ENCODE results near the gene SLC29A4.
"Not testable (repeated sequence)": the region's sequence is repeated elsewhere in the genome, so short reads cannot be mapped to it uniquely, and the experiment has no call there.

The SLC29A4 gene, protein sequence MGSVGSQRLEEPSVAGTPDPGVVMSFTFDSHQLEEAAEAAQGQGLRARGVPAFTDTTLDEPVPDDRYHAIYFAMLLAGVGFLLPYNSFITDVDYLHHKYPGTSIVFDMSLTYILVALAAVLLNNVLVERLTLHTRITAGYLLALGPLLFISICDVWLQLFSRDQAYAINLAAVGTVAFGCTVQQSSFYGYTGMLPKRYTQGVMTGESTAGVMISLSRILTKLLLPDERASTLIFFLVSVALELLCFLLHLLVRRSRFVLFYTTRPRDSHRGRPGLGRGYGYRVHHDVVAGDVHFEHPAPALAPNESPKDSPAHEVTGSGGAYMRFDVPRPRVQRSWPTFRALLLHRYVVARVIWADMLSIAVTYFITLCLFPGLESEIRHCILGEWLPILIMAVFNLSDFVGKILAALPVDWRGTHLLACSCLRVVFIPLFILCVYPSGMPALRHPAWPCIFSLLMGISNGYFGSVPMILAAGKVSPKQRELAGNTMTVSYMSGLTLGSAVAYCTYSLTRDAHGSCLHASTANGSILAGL

DNA sequence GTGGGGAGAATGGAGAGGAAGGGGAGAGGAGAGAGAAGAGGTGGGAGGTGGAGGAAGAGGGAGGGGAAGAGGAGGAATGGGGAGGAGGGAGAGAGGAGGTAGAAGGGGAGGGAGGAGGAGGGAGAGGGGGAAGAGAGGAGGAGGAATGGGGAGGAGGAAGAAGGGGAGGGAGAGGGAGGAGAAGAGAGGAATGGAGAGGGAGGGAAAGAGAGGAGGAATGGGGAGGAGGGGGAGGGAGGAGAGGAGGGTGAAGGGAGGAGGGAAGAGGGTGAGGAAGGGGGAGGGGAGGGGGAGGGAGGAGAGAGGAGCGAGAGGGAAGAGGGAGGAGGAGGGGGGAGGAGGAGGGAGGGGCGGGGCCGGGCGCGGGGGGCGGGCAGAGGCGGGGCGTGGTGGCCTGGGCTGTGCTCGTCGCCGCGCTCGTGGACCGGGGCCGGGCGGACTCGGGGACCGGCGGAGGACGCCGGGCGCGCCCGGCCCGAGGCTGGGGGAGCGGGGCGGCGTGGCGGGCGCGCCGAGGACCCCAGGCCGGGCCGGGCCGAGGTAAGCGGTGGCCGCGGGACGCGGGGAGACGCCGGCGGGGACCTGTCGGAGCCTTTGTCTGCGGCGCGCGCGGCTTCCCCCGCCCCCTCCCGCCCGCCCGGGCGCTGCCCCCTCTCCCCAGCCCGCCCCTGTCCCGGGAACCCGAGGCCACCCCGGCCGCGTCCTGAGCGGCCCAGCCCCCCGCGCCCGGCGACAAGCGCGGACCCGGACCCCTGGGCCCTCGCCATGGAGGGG is at the start of gene SLC29A4:
TSS of gene SLC29A4 (plus strand) at position 401 of the 774 bp plus-strand sequence. CDS start 4,874 bp downstream, outside the sequence.
- no peak for DNase-seq

DNA sequence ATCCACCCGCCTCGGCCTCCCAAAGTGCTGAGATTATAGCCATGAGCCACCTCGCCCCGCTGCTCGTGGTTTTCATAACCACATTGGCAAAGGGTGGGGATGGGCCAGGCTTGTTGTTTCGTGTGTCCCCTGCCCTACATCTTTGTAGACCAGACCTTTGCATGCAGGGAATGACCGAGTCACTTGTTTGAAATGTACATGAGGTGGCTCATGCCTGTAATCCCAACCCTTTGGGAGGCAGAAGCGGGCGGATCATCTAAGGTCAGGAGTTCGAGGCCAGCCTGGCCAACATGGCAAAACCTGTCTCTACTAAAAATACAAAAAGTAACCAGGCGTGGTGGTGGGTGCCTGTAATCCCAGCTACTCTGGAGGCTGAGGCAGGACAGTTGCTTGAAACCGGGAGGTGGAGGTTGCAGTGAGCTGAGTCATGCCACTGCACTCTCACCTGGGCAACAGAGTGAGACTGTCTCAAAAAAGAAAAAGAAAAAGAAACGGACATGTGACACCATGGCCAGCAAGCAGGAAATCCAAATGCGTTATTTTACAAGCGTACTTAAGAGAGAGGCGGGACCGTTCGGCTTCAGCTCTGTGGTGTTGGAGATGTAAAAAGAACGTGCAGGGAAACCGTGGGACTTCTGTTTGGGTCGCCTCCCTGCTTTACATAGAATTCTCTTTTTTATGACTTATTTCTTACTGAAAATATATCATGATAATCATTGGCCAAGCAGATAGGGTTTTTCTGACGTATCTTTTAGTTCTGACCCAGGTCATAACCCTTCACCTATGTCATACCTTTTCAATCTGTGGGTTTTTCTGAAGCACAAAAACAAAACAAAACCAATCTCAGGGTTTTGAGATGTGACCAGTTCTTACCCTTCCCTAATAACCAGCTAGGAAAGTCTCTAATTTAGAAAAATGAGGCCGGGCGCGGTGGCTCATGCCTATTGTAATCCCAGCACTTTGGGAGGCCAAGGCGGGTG is 47.6 kb upstream of the SLC29A4 start:
- DNase-seq, result no peak

DNA sequence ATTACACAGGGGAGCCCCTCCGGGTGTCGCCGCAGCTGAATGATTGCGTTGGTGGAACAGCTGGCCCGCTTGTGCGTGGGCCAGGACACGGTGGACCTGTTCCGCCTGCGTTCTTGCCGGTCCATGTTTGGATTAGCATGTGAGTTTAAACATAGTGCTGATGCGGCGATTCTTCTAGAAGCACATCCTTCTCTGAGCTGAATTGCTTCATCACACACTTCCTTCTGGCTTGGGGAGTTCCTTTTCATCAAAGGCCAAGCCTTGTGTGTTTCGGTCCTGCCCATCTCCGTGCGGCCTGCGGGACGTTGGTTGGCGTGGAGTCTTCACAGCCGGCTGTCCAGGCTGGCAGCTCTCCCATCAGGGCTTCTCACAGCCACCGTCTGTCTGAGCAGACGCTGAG is 45.5 kb upstream of the SLC29A4 start:
- DNase-seq, result no peak

DNA sequence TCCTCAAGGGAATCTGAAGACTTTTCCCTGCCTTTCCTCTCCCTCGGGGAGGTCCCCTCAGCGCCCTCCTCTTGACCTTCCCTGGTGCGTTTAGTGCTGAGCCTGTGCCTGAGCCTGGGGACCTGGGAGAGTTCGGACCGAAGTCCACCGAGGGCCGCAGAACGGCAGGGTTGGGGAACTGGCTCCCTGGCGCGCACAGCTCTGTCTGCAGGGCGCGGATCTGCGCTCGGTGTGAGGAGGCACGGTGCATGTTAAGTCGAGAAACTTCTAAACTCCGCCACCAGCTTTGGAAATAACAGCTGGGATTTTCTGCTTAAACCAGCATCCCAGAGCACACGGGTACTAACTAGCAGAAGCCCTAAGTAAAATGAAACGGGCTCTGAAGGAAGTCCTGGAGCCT is 44.2 kb upstream of the SLC29A4 start:
- DNase-seq, result no peak

DNA sequence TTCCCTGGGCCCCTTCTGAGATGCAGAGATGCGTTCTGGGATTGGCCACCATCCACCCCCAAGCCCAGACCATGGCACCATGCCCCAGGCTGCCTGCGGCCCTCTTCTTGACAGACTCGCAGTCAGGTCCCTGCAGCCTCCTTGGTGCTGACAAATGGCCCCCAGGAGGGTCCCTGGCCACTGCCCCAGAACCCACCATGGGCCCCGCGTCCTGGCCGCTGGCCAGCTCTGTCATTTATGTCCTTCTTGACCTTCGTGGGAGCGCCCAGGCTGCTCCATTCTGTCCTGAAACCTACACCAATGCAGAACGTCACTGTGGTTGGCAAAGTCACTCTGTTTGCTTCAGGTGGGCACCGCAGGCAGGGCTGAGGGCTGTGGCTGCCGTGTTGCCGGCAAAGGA is 39.5 kb upstream of the SLC29A4 start:
- DNase-seq, result no peak

DNA sequence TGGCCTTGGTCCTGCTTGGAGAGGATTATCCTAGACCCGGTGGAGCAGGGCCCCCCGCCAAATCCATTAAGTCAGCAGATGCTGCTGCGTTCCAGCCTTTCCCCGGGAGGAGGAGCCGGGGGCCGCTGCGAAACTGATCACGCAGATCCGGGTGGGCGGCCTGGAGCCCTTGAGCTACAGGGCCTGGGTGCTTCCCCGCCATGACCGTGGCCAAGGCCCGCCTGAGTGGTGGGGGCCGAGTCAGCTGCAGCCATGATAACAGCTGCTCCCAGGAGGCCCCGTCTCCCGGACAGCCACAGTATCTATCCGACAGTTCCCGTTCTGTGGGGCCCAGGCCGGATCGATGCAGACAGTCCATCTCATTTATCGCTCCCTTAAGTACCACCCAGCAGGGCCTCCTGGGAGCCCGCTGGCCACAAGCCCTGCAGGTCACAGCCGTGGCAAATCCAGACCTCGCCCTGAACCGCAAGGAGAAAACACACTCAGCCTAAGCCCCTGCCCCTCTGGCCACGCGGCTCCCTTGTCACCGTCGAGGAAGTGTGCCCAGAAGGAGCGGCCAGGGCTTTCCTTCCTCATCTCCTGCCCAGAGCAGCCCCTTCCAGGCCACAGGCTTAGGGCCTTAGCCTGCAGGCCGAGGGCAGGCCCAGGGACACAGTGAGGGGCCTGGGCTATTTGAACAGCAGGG is 34.4 kb upstream of the SLC29A4 start:
- DNase-seq, result no peak

DNA sequence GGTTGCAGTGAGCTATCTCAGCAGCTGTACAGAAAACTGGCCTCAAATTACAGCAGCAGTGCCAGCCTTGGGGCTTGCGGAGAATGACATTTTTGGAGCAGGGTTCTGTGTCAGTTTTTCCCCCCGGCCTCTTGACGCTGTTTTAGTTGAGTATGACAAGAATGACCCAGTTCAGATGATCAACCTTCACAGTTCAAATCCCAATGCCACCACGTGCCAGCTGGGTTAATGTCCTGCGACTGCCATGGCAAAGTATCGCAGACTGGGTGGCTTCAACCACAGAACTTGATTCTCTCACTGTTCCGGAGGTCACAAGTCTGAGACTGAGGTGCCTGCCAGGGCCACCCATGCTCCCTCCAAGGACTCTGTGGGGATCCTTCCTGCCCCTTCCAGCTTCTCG is 32.0 kb upstream of the SLC29A4 start:
- DNase-seq, result not testable (repeated sequence)

DNA sequence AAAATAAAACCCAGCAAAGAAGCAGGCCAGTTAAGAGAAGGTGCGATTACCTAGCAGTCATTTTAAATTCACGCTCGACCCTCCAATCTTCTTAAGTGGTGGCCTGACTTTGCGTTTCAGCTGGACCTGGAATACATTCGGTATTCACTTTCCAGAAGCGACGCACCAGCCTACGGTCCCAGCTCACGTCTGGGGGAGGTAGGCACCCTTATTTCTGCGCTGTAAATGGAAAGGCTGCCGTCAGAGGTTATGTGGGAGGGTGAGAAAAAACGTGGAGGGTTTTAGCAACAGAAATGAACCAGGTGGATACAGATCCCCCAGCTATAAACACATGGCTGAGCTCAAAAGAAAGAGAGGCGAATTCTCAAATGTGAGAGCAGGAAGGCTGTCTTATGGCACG is 29.2 kb upstream of the SLC29A4 start:
- not testable (repeated sequence) for DNase-seq

DNA sequence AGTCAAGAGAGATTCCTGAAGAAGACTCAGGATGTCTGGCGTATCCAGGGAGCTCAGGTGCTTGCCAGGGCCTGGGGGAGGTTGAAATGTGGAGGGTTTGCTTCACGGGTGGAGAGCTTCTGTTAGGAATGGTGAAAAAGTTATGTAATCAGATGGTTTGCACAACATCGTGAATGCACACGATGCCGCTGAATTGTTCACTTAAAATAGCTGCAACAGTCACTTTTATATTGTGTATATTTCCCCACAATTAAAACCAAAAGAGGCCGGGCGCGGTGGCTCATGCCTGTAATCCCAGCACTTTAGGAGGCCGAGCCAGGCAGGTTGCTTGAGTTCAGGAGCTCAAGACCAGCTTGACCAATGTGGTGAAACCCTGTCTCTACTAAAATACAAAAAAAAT is 28.4 kb upstream of the SLC29A4 start:
- DNase-seq, result not testable (repeated sequence)

DNA sequence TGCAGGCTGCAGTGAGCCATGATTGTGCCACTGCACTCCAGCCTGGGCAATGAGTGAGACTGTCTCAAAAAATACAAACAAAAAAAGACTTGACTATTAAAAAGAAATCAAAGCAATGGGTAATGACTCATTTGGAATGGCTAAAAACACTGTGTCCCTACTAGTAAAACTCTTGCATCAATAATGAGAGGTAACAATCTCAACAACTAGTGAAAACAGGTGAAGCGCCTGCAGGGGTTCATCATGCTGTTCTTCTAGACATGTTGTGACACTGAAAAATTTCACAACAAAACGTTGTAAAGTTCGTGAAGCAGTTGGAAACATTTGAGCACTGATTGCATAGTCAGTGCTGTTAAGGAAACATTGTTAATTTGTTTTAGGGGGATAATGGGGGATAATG is 26.9 kb upstream of the SLC29A4 start:
- no peak for DNase-seq

DNA sequence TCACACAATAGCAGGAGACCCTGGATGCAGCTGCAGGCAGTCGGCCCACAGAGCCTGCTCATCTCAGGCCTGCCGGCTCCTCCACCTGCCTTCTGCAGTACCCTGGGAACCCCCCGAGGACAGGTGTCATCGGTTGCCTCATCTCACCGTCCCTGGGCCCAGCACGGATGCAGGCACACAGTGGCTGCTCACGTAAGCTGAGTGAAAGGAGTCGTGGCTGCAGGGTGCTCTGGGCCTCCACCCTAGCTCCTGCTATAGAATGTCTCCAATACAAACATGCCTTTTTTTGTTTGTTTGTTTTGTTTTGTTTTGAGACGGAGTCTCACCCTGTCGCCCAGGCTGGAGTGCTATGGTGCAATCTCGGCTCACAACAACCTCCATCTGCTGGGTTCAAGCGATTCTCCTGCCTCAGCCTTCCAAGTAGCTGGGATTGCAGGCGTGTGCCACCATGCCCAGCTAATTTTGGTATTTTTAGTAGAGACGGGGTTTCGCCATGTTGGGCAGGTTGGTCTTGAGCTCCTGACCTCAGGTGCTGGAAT is 22.1 kb upstream of the SLC29A4 start:
- DNase-seq, result not testable (repeated sequence)

DNA sequence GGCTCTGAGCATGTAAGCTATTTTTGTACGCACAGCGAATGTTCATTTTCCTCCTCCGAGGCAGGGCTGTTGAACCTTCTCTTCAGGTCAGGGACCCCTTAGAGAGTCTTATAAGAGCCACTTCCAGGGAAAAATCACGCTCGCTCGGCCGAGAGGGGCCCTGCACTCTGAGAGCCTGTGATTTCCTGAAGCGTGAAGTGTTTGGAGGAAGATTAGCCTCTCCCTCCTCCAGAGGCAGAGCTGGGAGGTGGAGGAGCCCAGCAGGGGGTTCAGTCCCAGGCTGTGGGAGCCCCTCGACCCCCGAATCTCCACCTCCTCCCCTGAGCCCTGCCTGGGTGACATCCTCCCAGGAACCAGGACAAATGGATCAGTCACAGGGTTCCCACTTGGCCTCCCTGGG is 19.7 kb upstream of the SLC29A4 start:
- not testable (repeated sequence) for DNase-seq

DNA sequence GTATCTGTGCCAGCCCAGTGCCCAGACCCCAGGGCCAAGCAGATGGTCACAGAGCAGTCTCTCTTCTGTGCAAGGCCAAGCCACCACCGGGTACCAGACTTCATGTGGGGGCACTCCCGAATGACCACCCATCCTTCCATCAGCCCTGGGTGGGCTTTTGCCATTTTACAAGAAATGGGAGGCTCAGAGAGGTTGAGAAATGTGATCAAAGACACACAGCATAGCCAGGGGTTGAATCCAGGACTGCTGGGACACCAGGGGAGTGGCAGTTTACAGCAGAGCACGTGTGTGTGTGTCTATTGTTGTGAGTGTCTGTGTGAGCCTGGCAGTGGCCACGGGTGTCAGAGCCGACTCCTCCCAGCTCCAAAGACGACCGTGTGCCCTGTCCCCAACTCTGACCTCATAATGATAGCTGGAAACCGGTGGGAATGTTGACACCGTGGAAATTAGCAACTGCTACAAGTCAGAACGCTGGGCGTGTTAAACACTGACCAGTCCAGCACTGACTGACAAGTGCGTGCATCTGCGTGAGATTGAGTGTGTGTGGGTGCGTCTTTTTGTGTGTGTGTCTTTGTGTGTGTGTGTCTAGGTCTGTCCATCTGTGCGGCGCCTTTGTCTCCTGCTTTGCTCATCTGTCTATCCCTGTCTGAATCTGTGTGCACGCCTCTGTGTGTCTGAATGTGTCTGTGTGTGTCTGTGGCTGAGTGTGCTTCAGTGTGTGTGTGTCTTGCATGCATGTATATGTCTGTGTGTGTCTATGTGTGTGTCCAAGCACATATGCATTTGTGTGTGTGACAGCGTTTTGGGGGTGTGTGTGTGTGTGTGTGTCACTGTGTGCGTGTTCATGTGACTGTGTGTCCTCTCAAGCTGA is 17.2 kb upstream of the SLC29A4 start:
- no peak for DNase-seq

DNA sequence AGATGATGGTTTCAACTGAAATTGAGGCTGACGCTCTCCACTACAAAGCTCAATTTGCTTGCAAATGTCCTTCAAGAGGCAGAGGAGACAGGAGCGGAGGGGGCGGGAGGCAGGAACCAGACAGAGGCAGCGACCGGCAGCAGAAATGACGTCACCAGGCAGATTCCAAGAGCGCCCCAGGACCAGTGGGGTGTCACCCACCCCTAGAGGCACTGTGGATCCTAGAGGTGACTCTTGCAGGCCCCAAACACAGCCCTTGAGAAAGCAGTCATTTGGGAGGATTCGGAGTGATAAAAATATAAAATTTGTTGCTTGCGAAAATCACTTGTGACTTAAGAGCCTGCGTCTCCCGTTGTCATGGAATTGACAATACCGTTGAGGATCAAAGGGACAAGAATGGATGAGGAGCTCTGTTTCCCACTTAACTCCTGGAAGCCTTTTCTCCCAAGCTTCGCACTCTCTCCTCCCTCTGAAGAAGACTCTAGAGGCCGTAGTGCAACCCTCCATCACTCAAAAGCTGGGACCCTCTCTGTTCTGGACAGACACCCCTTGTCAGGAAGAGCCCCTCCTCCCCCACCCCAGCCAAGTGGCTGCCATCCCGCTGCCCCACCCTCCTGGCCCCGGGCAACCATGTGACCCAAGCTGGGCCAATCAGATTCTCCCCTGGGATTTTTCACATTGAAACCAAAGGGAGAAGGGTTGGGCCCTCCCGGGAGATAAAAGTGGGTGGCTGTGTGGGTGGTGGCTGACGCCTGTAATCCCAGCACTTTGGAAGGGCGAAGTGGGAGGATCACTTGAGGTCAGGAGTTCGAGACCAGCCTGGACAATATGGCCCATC is 16.3 kb upstream of the SLC29A4 start:
- DNase-seq, result no peak

DNA sequence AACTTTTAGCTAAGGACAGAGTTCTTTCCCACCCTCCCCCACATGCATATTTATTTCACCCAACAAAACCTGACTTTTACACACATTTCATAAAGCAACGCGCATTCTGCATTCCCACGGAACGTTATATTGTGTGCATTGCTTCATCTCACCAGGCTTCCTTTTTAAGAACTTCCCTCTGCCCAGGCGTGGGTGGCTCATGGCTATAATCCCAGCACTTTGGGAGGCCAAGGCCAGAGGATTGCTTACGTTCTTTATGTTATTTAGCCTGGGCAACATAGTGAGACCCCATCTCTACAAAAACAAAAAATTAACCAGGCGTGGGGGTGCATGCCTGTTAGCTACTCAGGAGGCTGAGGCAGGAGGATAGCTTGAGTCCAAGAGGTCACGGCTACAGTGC is 14.9 kb upstream of the SLC29A4 start:
- not testable (repeated sequence) for DNase-seq

DNA sequence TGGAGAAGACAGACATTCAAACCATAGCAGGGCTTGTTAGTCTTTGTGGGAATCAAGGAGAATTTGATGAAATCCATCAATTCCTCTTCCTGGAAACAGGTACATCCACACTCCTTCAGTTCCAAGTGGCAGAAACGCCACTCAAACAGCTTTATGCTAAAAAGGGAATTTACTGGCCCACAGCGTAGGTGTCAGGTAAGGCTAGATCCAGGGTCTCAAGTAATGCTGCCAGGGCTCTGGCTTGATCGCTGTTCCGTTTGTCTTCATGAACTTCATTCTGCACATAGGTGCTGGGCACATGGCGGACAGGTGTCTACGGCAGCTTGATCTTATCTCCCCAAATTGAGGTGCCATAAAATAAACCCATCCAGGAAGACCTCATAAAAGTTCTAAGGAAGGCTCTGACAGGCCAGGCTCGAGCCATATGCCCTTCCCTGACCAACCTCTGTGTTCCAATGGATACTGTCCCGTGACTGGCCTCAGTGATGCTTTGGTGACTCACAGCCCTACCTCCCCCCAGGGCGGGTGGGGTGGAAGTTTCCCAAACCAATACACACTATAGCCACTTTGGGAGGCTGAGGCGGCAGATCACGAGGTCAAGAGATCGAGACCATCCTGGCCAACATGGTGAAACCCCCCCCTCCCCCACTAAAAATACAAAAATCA is 12.6 kb upstream of the SLC29A4 start:
- DNase-seq, result not testable (repeated sequence)

DNA sequence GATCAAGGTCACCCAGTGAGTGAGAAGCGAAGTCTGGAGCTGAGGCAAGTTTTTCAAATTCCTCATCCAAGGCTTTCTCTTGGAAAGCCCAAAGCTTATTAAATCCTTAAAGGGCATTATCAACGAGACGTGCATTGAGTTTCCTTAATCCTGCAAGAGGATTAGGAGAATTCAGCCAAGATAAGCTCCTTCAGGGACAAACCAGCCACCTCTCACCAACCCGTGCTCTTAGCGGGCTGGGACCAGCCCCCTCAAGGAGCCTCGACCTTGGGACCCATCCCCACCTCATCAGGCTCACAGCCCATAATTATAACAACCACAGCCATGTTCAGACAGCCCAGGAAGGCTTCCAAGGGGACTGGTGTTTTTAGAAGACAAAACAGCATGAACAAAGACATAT is 12.0 kb upstream of the SLC29A4 start:
- no peak for DNase-seq

DNA sequence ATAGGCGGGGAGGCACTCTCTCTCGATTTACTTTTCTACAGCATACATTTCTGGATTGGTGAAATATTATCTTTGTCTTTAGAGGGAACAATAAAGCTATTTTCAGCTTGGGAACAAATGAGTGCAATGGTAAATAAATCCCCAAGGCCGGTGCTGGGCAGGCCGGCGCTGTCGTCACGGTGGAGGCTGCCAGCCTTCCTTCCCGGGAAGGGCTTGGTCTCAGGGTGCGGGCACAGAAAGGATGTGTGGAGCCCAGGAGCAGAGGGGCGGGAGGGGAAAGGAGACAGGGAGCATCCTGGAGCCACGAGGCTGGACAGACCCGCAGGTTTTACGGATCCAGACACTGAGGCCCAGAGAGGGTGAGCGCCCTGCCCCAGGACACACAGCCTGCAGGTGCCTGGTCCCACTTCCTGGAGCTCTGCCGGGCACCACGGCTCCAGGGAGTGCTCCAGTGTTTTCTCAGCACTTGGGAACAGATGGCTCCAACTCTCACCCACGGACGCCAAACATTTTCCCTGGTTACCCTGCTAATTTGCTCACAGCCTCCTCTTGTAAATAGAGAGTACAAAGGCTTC is 8.8 kb upstream of the SLC29A4 start:
- not testable (repeated sequence) for DNase-seq

DNA sequence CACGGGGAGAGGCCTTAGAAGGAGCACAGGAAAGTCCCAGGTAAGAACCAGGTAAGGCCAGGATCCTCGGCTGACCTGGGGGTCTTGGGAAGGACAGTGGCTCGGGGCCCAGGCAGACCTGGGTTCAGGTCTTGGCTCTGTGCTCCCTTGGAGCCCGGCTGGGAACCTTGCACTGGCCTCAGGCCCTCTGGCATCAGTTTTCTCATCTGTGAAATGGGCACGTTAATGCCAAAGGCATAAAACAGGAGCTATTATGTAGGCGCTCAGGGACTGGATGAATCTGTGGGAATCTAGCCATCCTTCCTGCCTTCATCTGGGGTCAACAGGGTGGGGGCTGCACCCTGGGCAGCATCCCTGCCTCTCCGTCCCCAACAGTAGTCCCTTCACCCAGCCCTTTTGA is 8.3 kb upstream of the SLC29A4 start:
- no peak for DNase-seq

Measured in activated CD4-positive, CD25-positive, alpha-beta regulatory T cell treated with anti-CD3 and anti-CD28 coated beads, Interleukin-2, amount 50 U/mL, for 72 hours (primary cell).